Dedifferentiated amniotic fluid mesenchymal stem cell (primary cell): Measurements from ENCODE around the gene BLACAT1.
"Not testable (repeated sequence)": the region's sequence is repeated elsewhere in the genome, so short reads cannot be mapped to it uniquely, and the experiment has no call there.

Source experiments
- DNase-seq: peaks from one replicate; pipeline ENCODE4 v3.0.0-alpha.2; 2016; ENCODE audit errors: extremely low spot score

Gene BLACAT1

DNA sequence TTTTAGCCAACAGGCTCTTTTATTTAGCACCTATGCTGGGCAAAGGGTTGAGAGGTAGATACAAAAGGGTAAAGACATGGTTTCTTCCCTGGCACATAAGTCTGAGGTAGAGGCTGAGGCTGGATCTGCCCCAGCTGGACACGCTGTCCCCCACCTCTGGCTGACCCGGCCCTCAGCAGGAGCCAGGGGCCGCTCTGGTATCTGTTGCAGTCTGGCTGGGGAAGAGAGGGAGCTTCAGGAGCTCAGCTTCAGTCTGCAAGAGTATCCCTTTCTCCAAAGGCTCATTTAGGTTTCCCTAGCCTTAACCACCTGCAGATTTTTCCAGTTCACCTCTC, 14.2 kb downstream of the BLACAT1 start:
- DNase-seq = no peak

GRCh38 chr1:205441318-205441633, 14.6 kb downstream of the BLACAT1 start:
- no peak for DNase-seq

DNA sequence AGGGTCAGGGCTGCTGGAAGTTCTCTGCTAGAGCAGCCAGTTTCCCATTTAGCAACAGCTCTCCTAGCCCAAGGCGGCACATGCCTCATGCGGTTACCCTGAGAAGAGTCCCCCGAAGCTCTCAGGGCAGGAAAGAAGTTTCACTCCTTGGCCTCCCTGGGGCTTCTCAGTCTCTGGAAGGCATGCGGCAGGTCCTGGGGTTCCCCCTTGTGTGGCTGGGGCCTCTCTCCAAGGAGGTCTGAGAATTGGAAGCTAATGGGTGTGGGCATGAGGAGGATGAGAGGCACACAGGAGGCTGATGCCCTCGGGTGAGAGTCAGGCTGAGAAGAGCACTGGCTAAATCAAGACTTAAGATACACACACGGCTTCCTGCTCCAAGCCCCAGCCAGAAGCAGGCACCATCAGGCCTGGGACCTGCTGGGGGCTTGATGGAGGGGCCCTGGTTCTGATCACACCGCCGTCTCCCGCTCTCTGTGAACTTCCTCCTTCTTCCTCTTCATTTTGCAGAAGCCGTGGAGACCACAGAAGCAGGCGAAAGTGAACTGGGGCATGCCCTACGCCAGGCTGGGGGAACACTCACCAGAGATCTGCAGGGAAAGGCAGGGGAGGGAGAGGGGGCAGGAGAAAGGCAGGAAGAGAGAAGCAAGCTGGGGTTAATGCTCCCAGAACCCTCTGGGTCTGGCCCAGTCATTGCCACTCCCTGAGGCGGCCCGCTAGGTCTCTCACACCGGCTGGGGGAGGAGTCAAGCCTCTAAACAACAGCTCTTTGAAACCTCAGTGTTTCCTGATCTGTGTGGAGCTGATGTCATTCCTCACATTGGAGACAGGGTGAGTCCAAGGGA, 15.1 kb downstream of the BLACAT1 start:
- no peak for DNase-seq

GRCh38 chr1:205440121-205440475, 15.7 kb downstream of the BLACAT1 start:
- DNase-seq = no peak

GRCh38 chr1:205438213-205439158, 17.4 kb downstream of the BLACAT1 start:
- peak; percentile 71 for DNase-seq

DNA sequence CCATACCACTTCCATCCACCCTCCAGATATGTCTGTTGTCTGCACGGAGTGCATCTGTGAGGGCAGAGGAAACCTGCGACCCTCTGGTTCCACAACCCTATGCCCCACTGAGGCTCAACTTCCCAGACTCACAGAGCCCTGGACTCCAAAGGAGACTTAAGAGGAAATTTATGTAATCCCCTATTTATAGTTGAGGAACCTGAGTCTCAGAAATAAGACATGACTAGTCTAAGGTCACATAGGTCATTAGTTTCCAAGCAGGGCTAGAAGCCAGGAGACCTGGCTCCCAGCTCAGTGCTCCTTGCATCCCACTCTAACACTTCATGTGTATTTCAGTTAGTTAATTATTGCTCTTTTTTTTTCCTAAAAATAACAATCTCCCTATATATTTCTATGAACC, 18.3 kb downstream of the BLACAT1 start:
- DNase-seq = no peak

DNA sequence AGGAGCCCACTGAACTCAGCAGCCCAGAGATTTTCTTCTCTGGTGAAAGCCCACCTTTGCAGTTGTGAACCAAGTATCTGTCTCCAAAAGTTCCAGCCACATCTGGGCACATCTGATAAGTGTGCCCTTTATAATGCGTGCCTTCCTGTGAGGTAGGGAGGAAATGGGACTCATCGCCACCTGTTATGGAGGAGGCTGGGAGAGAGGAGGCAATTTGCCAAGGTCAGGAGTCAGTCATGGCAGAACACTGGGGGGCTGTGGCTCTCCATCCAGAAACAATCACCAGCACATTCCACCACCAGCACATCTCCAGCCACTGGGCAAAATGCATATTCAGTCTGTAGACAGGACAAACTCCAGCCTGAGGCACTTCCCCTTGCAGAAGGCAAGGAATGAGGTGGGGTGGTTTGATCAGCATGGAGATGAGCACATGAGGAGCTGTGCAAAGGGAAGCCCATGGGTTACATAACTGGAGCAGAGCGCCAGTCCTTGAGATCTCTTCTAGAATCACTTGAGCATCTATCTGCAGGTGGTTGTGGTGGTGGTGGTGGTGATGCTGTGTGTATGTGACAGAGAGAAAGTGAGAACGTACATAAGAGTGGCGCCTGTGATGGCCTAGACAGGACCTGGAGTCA, 19.0 kb downstream of the BLACAT1 start:
- DNase-seq = no peak

- no peak for DNase-seq
These were observed 20.0 kb downstream of the BLACAT1 start for GRCh38 chr1:205435578-205436573.

- DNase-seq = no peak
These were observed 21.1 kb downstream of the BLACAT1 start for GRCh38 chr1:205434738-205435137.

GRCh38 chr1:205432692-205433091, 23.2 kb downstream of the BLACAT1 start:
- DNase-seq = not testable (repeated sequence)

GRCh38 chr1:205432116-205432515, 23.7 kb downstream of the BLACAT1 start:
- DNase-seq = no peak

DNA sequence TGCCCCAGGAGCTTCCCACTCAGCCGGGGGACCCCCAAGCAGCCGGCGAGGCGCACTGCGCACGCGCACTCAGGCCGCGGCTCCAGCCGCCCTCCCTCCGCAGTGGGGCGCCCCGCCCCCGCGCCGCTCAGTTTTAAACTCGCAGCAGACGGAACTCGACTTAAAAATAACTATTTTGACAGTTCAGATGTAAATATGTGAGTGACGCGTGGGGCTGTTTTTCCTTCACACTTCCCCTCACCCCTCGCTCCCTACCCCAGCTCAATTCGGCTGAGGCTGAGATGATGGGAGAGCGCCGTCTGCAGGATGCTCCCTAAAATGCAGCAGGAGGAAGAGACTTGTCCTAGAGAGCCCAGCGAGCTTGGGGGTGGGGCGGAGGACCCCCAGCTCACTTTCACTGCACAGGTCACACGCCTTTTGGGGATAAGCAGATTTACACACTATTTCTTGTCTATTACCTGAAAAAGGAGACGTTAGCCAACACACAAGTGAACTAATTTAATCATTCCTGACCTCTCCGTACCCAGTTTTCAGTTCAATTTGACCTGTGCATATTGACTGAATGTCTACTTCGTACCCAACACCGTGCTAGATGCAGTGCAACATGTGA, 25.0 kb downstream of the BLACAT1 start:
- DNase-seq = peak; percentile 26

- DNase-seq = no peak
These were observed 25.8 kb downstream of the BLACAT1 start for GRCh38 chr1:205429762-205430695.

DNA sequence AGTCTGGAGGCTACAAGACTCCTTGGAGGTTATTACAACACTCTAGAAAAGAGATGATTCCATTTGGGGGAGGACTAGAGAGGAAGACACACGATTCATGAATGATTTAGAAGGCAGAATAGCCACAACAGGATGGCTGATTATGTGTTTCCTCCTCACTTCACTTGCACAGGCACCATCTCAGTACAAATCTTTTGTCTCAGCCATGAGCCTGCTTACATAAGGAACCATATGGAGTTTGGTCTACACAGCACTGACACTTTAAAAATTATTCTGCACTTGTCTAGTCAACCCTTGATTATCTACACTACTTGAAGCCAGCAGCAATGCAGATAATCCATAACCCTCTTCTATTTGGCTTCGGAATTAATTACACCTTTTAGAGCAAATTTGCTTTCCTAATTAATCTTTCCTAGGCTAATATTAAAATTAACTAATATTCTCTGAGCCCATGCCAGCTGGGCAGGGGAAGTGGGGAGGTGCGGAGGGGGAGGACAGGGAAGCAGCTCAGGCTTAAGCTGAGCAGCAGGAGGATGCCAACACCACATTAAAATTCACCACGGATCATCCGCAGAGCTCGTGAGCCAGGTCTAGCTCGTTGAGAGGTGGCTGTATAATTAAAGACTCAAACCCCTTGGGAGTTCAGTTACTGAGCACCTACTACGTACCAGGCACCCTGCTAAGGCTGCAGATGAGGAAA, 30.8 kb downstream of the BLACAT1 start:
- DNase-seq = no peak

- DNase-seq = no peak
These were observed 31.9 kb downstream of the BLACAT1 start for GRCh38 chr1:205423814-205424399.

GRCh38 chr1:205422993-205423642, 32.7 kb downstream of the BLACAT1 start:
- no peak for DNase-seq

DNA sequence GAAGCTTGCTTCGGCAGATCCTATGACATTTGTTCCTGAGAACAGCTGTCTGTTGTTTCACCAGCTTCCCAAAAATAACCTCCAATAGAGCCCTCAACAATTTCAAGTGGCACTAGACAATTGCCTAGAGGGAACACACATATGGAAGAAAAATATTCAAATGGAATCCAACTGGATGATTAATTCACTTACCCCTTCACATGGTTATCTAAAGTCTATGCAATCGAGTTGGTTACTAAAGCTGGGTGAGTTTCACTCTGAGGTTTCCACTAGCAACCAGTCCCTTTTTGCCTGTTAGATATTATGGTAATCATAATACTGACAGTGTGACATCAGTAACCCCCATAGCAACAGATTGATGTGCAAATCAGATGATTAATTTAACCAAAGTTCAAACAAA, 34.0 kb downstream of the BLACAT1 start, which contains the start of gene LEMD1:
Gene LEMD1 (minus strand): TSS at position 259 of the 400 bp plus-strand sequence. CDS start 1,520 bp downstream, outside the sequence.
- DNase-seq = no peak

- no peak for DNase-seq
These were observed 34.9 kb downstream of the BLACAT1 start for GRCh38 chr1:205420938-205421337.
